PC-9 (cell line): ENCODE measurements around the gene NELL1.

Experiments
- CTCF ChIP-seq: fragments of 200-600 bp; sonication (generic); conservative IDR thresholded peaks from 2 replicates; pipeline ENCODE4 v1.6.1; 2017; ENCODE audit warnings: mixed run types, antibody characterized with exemption, mild to moderate bottlenecking, moderate library complexity
- EZH2 ChIP-seq: fragments of 200-600 bp; sonication (generic); IDR thresholded peaks from 2 replicates; pipeline ENCODE4 v1.8.0; 2017; ENCODE audit warnings: antibody characterized with exemption, low read depth

GRCh38 chr11:21402274-21402673 is 732.9 kb downstream of the NELL1 start:
- TF ChIP-seq CTCF (no peak), EZH2 (no peak)
